Calu3 (cell line): ENCODE results near the gene MYLK. TPM values are rescaled to one million over a fixed set of nuclear protein-coding genes. Genes with fewer than 3 reads are reported as not detected.

Source experiments
- BruUV-seq: library from RNA; stranded (reverse); fragments of 400-500 nt; replicated peaks from 2 replicates; lab custom pipeline; 2021; lab: Mats Ljungman, UMichigan
- CTCF ChIA-PET: fragments of 300-600 bp; sonication (Branson Sonifier 250); formaldehyde crosslinking; loops from one replicate; lab custom pipeline; 2022; ENCODE audit warnings: antibody characterized with exemption; lab: Charles Lee
- DNase-seq: peaks from one replicate; pipeline ENCODE4 v3.0.0; 2022
- H3K27ac Mint-ChIP-seq: one replicate; pipeline ENCODE4 v1.8.0; 2022; ENCODE audit warnings: mixed read lengths; ENCODE audit not compliant: unreplicated experiment
- H3K27me3 Mint-ChIP-seq: one replicate; pipeline ENCODE4 v1.8.0; 2022; ENCODE audit warnings: mixed read lengths; ENCODE audit not compliant: unreplicated experiment
- H3K36me3 Mint-ChIP-seq: one replicate; pipeline ENCODE4 v1.8.0; 2022; ENCODE audit warnings: mild to moderate bottlenecking, moderate library complexity, mixed read lengths; ENCODE audit not compliant: insufficient read depth, unreplicated experiment
- H3K4me1 Mint-ChIP-seq: one replicate; pipeline ENCODE4 v1.8.0; 2022; ENCODE audit warnings: mild to moderate bottlenecking, low read depth, mixed read lengths; ENCODE audit not compliant: unreplicated experiment
- H3K4me3 Mint-ChIP-seq: one replicate; pipeline ENCODE4 v1.8.0; 2022; ENCODE audit warnings: mild to moderate bottlenecking, low read depth, moderate library complexity, mixed read lengths; ENCODE audit not compliant: unreplicated experiment
- H3K9me3 Mint-ChIP-seq: one replicate; pipeline ENCODE4 v1.8.0; 2022; ENCODE audit warnings: low read depth, mixed read lengths; ENCODE audit not compliant: unreplicated experiment
- intact Hi-C: fragments of 100-400 bp; cut with micrococcal nuclease; formaldehyde crosslinking; loops from one replicate; pipeline ENCODE4 v1.10.0; 2022; ENCODE audit not compliant: unreplicated experiment
- total RNA-seq: library from RNA; stranded (reverse); gene quantifications from 2 replicates; pipeline ENCODE4 v1.2.3, GENCODE V29; 2022
- TF ChIP-seq, protein P1 (sequence below): fragments of 200-600 bp; IDR thresholded peaks from one replicate; pipeline ENCODE4 v1.8.0; 2022; ENCODE audit warnings: antibody characterized with exemption; ENCODE audit not compliant: unreplicated experiment

The MYLK gene
- total RNA-seq, 1 experiment from 2014 or later = 10.7 TPM

DNA sequence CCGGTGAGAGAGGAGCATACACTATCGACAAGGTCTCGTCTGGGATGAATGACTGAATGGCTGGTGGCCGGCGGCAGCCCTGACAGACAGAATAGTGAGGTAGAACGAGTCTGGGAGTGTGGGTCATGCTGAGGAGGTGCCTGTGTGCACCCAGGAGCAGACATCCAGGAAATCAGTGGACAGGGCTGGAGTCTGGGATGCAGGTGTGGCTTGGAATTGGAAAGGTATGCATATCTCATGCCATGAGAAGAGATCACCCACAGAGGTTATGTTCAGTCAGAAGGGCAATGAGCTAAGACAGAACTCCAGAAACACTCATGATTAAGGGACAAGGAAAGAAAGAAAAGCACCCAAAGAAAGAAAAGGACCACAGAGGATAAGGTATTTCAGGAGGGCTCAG lies 320.1 kb downstream of the MYLK start:
- Mint-ChIP-seq H3K27ac (no peak overlapping the region), H3K4me1 (peaks cover 26% of the 10 kb centered on the region), H3K36me3 (no peaks in the 10 kb centered on the region), H3K27me3 (no peaks in the 10 kb centered on the region), H3K9me3 (no peaks in the 10 kb centered on the region), H3K4me3 (no peak overlapping the region)
- intact Hi-C loops = no loop called here
- TF ChIP-seq, protein P1, sequence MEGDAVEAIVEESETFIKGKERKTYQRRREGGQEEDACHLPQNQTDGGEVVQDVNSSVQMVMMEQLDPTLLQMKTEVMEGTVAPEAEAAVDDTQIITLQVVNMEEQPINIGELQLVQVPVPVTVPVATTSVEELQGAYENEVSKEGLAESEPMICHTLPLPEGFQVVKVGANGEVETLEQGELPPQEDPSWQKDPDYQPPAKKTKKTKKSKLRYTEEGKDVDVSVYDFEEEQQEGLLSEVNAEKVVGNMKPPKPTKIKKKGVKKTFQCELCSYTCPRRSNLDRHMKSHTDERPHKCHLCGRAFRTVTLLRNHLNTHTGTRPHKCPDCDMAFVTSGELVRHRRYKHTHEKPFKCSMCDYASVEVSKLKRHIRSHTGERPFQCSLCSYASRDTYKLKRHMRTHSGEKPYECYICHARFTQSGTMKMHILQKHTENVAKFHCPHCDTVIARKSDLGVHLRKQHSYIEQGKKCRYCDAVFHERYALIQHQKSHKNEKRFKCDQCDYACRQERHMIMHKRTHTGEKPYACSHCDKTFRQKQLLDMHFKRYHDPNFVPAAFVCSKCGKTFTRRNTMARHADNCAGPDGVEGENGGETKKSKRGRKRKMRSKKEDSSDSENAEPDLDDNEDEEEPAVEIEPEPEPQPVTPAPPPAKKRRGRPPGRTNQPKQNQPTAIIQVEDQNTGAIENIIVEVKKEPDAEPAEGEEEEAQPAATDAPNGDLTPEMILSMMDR = no peak
- no peak for DNase-seq
- CTCF ChIA-PET = no interaction called here
- BruUV-seq = no TSS peak

DNA sequence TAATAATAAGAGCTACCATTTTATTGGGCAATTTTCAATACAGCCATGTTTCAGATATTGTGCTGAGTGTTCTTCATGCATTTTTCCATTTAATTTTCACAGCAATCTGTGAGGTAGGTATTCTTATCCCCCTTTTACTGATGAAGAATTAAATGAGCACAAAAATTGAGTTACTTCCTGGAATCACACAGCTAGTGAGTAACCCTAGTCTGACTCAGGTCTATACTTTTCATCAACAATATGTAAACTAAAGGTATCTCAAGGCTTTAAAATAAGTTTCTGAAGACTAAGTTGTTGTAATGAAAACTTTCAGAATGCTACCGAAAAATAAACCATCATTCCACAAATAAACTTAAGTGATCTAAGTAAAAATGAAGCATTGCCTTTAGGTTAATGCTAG lies 321.6 kb downstream of the MYLK start:
- no TSS peak for BruUV-seq
- H3K36me3 Mint-ChIP-seq = no peaks in the 10 kb centered on the region
- CTCF ChIA-PET = no interaction called here

DNA sequence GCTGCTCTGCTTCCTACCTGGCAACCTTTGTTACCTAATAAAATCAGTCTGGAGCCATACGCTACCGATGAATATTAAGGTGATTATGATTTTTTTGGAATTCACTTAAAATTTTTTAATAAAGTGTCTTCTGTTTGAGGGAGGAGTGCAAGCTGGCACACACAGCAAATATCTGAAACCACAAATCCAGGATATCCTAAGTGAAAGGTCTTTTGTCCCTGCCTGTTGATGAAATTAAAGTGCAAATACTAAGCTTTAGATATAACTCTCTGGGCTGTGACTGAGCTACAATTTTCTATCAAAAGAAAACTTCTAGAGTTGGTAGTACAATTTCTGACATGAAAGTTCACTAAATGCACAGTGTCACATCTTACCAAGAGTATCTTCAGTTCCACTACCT lies 322.9 kb downstream of the MYLK start:
- TF ChIP-seq, protein P1 = no peak
- H3K4me3 Mint-ChIP-seq = no peak overlapping the region
- no peaks in the 10 kb centered on the region for H3K9me3 Mint-ChIP-seq
- no peak for DNase-seq
- CTCF ChIA-PET = no interaction called here
- no TSS peak for BruUV-seq
- no peak overlapping the region for H3K27ac Mint-ChIP-seq
- no peaks in the 10 kb centered on the region for H3K36me3 Mint-ChIP-seq
- no peaks in the 10 kb centered on the region for H3K27me3 Mint-ChIP-seq
- intact Hi-C loops = no loop called here
- H3K4me1 Mint-ChIP-seq = peaks cover 16% of the 10 kb centered on the region

More for the DNA sequence above, 321.6 kb downstream of the MYLK start:
- no peak for DNase-seq
- Mint-ChIP-seq H3K4me1 (peaks cover 16% of the 10 kb centered on the region), H3K4me3 (no peak overlapping the region), H3K9me3 (no peaks in the 10 kb centered on the region), H3K27me3 (no peaks in the 10 kb centered on the region), H3K27ac (no peak overlapping the region)
- intact Hi-C loops = no loop called here
- TF ChIP-seq, protein P1 = no peak

Other genes with a start within 250 kb of the MYLK start
- 53.0 and 60.6 TPM in 2 replicates for gene CCDC14, start 76.9 kb upstream of the MYLK start, total RNA-seq
- not detected in 2 replicates for gene ROPN1, start 107.8 kb upstream of the MYLK start, total RNA-seq
- 5.0 and 7.4 TPM in 2 replicates for gene KALRN, start 149.0 kb upstream of the MYLK start, total RNA-seq